Gastrocnemius medialis (tissue), 4 donors: Measurements from ENCODE around the gene ARHGAP23. TPM values are rescaled to one million over a fixed set of nuclear protein-coding genes. Genes with fewer than 3 reads are reported as not detected.
A peak's percentile ranks its signal among the peaks of the same experiment; 100 is the strongest.

Experiments
- ATAC-seq, 2 donors: fragments of 150-250 bp; one replicate each; pipeline ENCODE4 v1.9.1; 2016
- DNase-seq, 2 donors: peaks; one replicate each; pipeline ENCODE4 v3.0.0-alpha.2; 2019
- H3K27ac ChIP-seq, 4 donors: fragments of 200-600 bp; sonication (generic); 1 replicate in 1 of 4; 2 replicates in 3 of 4; pipeline ENCODE4 v1.5.1; 2016 to 2018; ENCODE audit warnings: mild to moderate bottlenecking in 2 of 4, moderate library complexity in 1 of 4
- H3K27me3 ChIP-seq, 3 donors: fragments of 200-600 bp; sonication (generic) in 2 of 3; 1 replicate in 1 of 3; 2 replicates in 2 of 3; pipeline versions ENCODE4 v1.5.1 to v1.6.0; 2016 to 2019; ENCODE audit warnings: mild to moderate bottlenecking in 1 of 3, moderate library complexity in 1 of 3
- H3K36me3 ChIP-seq, 2 donors: fragments of 200-600 bp; sonication (generic) in 1 of 2; one replicate each; pipeline ENCODE4 v1.5.1; 2017 to 2018
- H3K4me1 ChIP-seq, 2 donors: fragments of 200-600 bp; sonication (generic) in 1 of 2; one replicate each; pipeline ENCODE4 v1.5.1; 2016 to 2017; ENCODE audit warnings: mild to moderate bottlenecking in 2 of 2
- H3K4me3 ChIP-seq, 4 donors: fragments of 200-600 bp; sonication (generic) in 3 of 4; 1 replicate in 1 of 4; 2 replicates in 3 of 4; pipeline ENCODE4 v1.5.1; 2016 to 2019; ENCODE audit warnings: mild to moderate bottlenecking in 2 of 4
- H3K9me3 ChIP-seq, 3 donors: fragments of 200-600 bp; sonication (generic) in 2 of 3; 1 replicate in 1 of 3; 2 replicates in 2 of 3; pipeline ENCODE4 v1.5.1; 2016 to 2019
- CTCF ChIP-seq, 5 experiments: fragments of 450-650 bp in 3 of 5; fragments of 200-600 bp in 2 of 5; sonication (generic) in 2 of 5; IDR thresholded peaks in 4 of 5; conservative IDR thresholded peaks in 1 of 5; 1 replicate in 4 of 5; 2 replicates in 1 of 5; pipeline ENCODE4 v1.5.1; 2016 to 2019; ENCODE audit warnings: antibody characterized with exemption in 5 of 5, mild to moderate bottlenecking in 3 of 5, moderate library complexity in 3 of 5
- POLR2A ChIP-seq, 2 donors: fragments of 450-650 bp; IDR thresholded peaks; one replicate each; pipeline ENCODE4 v1.6.1; 2017; ENCODE audit warnings: antibody characterized with exemption in 2 of 2, mild to moderate bottlenecking in 2 of 2, moderate library complexity in 2 of 2
- in situ Hi-C, 4 donors: fragments of 200-750 bp; cut with MboI; loops; one replicate each; pipeline versions ENCODE4 v1.15.0 to v1.8.0; 2017; ENCODE audit warnings: low sequenced_read_pairs in 4 of 4
- intact Hi-C: fragments of 100-400 bp; cut with DNase I; formaldehyde crosslinking; loops from one replicate; pipeline ENCODE4 v1.15.1; 2023; ENCODE audit warnings: low total_unique reads
- total RNA-seq, 4 donors: library from RNA; depleted of rRNA; stranded (reverse); fragments of >200 nt; gene quantifications; one replicate each; pipeline versions ENCODE4 v1.1.0 to v1.2.3, GENCODE V29; 2016

The ARHGAP23 gene
- total RNA-seq, 4 donors from 2014 or later, result 8.0 to 22.7 (median 12.1) TPM

GRCh38 chr17:38416840-38417209 lies 11.4 kb upstream of the ARHGAP23 start:
- no peak overlapping the region for H3K27ac ChIP-seq
- peaks cover 9 to 13% (median 10%) of the 10 kb centered on the region in 3 donors for H3K27me3 ChIP-seq
- H3K4me3 ChIP-seq, result no peak overlapping the region
- H3K36me3 ChIP-seq, result no peaks in the 10 kb centered on the region
- peaks cover 17 to 30% of the 10 kb centered on the region in 2 donors for H3K4me1 ChIP-seq
- no peaks in the 10 kb centered on the region for H3K9me3 ChIP-seq
- no peak for TF ChIP-seq POLR2A (IDR thresholded peaks at IDR 0.05)
- TF ChIP-seq CTCF (IDR thresholded peaks at IDR 0.05 in 4 of 5, conservative IDR thresholded peaks at IDR 0.05 in 1 of 5), result no peak
- no peak for DNase-seq
- no peak for ATAC-seq
- intact Hi-C loops (no loop called here), in situ Hi-C loops (loop anchor here in 2 of 4 donors (5.0 kb wide), 2 partner anchors 70 to 75 kb away; partner anchors contain the start of gene GPR179 (in 1 of the 2))

DNA sequence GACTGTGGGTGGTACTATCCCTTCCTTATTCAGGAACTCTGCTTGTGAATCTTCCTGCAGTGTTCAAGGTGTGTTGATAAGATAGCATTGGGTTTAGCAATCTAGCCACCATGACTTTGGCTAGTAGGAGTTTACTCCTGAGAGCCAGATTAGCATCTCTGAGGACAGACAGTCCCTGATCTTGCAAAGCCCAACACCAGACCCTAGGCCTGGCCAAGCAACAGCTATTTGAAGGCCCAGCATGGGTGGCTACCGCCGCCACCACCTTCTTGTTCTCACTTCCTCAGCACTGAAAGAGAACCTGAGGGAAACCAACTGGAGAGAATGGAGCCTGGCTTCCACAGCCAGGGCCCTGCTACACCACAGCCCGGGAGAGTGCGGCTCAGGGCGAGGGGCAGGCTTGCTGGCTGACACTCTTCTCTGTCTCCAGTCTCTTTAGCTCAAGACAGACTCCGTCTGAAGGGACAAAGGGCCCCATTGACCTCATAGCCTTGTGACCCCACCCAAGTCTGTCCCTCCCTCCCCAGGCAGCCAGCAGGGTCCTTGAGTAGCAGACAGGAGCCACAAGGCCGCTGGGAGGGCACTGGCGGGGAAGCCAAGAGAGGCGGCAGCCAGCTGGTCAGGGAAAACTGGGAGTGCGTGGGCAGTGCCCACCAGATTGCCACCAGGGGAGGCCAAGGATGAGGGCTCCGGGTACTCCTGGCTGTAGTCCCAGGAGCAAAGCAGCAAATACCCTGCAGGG lies 10.9 kb upstream of the ARHGAP23 start:
- H3K9me3 ChIP-seq, result no peaks in the 10 kb centered on the region
- H3K27me3 ChIP-seq, result peaks cover 9 to 13% (median 10%) of the 10 kb centered on the region in 3 donors
- H3K4me1 ChIP-seq, result peaks cover 18 to 30% of the 10 kb centered on the region in 2 donors
- intact Hi-C loops (no loop called here), in situ Hi-C loops (loop anchor here in 2 of 4 donors (5.0 kb wide), 2 partner anchors 70 to 75 kb away; partner anchors contain the start of gene GPR179 (in 1 of the 2))
- H3K36me3 ChIP-seq, result no peaks in the 10 kb centered on the region
- DNase-seq, result no peak
- no peak overlapping the region for H3K27ac ChIP-seq
- no peak overlapping the region for H3K4me3 ChIP-seq
- no peak for ATAC-seq
- TF ChIP-seq POLR2A (IDR thresholded peaks at IDR 0.05) (no peak), CTCF (IDR thresholded peaks at IDR 0.05 in 4 of 5, conservative IDR thresholded peaks at IDR 0.05 in 1 of 5) (no peak)

- DNase-seq (no peak), ATAC-seq (no peak)
- H3K27ac ChIP-seq, result no peak overlapping the region
- no peaks in the 10 kb centered on the region for H3K36me3 ChIP-seq
- H3K27me3 ChIP-seq, result peaks cover 9 to 13% (median 10%) of the 10 kb centered on the region in 3 donors
- H3K4me3 ChIP-seq, result no peak overlapping the region
- intact Hi-C loops (no loop called here), in situ Hi-C loops (loop anchor here in 2 of 4 donors (5.0 kb wide), 2 partner anchors 71 to 76 kb away; partner anchors contain the start of gene GPR179 (in 1 of the 2))
- H3K4me1 ChIP-seq, result peaks cover 18 to 30% of the 10 kb centered on the region in 2 donors
- H3K9me3 ChIP-seq, result no peaks in the 10 kb centered on the region
- TF ChIP-seq POLR2A (IDR thresholded peaks at IDR 0.05) (no peak), CTCF (IDR thresholded peaks at IDR 0.05 in 4 of 5, conservative IDR thresholded peaks at IDR 0.05 in 1 of 5) (no peak)
Measured at GRCh38 chr17:38418062-38418692, 10.1 kb upstream of the ARHGAP23 start.

GRCh38 chr17:38418693-38419507 lies 9.4 kb upstream of the ARHGAP23 start:
- ATAC-seq (no peak), DNase-seq (no peak)

More at GRCh38 chr17:38418693-38419507, 9.4 kb upstream of the ARHGAP23 start:
- H3K27ac ChIP-seq, result no peak overlapping the region
- in situ Hi-C loops (loop anchor here in 2 of 4 donors (5.0 kb wide), 2 partner anchors 72 to 77 kb away; partner anchors contain the start of gene GPR179 (in 1 of the 2)), intact Hi-C loops (no loop called here)
- H3K36me3 ChIP-seq, result no peaks in the 10 kb centered on the region
- peak overlapping the region; percentile 17 to 37 (median 34) for H3K4me3 ChIP-seq
- no peaks in the 10 kb centered on the region for H3K9me3 ChIP-seq
- TF ChIP-seq CTCF (IDR thresholded peaks at IDR 0.05 in 4 of 5, conservative IDR thresholded peaks at IDR 0.05 in 1 of 5) (no peak), POLR2A (IDR thresholded peaks at IDR 0.05) (no peak)
- H3K27me3 ChIP-seq, result peaks cover 9 to 13% (median 10%) of the 10 kb centered on the region in 3 donors
- H3K4me1 ChIP-seq, result peaks cover 18 to 30% of the 10 kb centered on the region in 2 donors
